Neural cell (in vitro differentiated cells): Measurements from ENCODE around the gene MYO18B. TPM values are rescaled to one million over a fixed set of nuclear protein-coding genes. Genes with fewer than 3 reads are reported as not detected.

ENCODE experiments used
- H2AFZ ChIP-seq: fragments of 200-600, 300-800 bp; sonication (generic), shearing (Covaris generic); 2 replicates; pipeline ENCODE4 v1.6.0; 2014; ENCODE audit warnings: low read depth, mild to moderate bottlenecking, antibody characterized with exemption, low read length, moderate library complexity
- H3F3A ChIP-seq: fragments of 200-600 bp; shearing (Covaris generic); 2 replicates; pipeline ENCODE4 v1.6.1; 2016; ENCODE audit warnings: mild to moderate bottlenecking, moderate library complexity, mixed read lengths, antibody characterized with exemption, low read length; ENCODE audit not compliant: insufficient read depth, poor library complexity, severe bottlenecking
- H3K27ac ChIP-seq: fragments of 200-600, 300-800 bp; sonication (generic), shearing (Covaris generic); 2 replicates; pipeline ENCODE4 v1.5.1; 2014; ENCODE audit warnings: mild to moderate bottlenecking, low read length, moderate library complexity
- H3K27me3 ChIP-seq: fragments of 300-800, 200-600 bp; sonication (generic), shearing (Covaris generic); 2 replicates; pipeline ENCODE4 v1.6.0; 2014; ENCODE audit warnings: mild to moderate bottlenecking, low read depth, low read length, moderate library complexity; ENCODE audit not compliant: insufficient read depth
- H3K36me3 ChIP-seq: fragments of 300-800, 200-600 bp; sonication (generic), shearing (Covaris generic); 2 replicates; pipeline ENCODE4 v1.5.1; 2014; ENCODE audit warnings: mild to moderate bottlenecking, antibody characterized with exemption, low read length, moderate library complexity; ENCODE audit not compliant: insufficient read depth
- H3K4me2 ChIP-seq: fragments of 300-800, 200-600 bp; sonication (generic), shearing (Covaris generic); 2 replicates; pipeline ENCODE4 v1.6.0; 2014; ENCODE audit warnings: mild to moderate bottlenecking, low read length
- H3K4me3 ChIP-seq: fragments of 300-800, 200-600 bp; sonication (generic), shearing (Covaris generic); 2 replicates; pipeline ENCODE4 v1.5.1; 2014; ENCODE audit warnings: mild to moderate bottlenecking, low read length, moderate library complexity
- H3K79me2 ChIP-seq: fragments of 200-600 bp; shearing (Covaris generic); replicated peaks from 2 replicates; pipeline ENCODE4 v1.6.0; 2014; ENCODE audit warnings: mild to moderate bottlenecking, low read length, moderate library complexity; ENCODE audit not compliant: insufficient read depth
- H3K9ac ChIP-seq: fragments of 300-800, 200-600 bp; sonication (generic), shearing (Covaris generic); 2 replicates; pipeline ENCODE4 v1.6.1; 2016; ENCODE audit warnings: mild to moderate bottlenecking, low read length, mixed read lengths
- H3K9me2 ChIP-seq: fragments of 200-600 bp; shearing (Covaris generic); 2 replicates; pipeline ENCODE4 v1.6.1; 2016; ENCODE audit warnings: mild to moderate bottlenecking, low read length, mixed read lengths; ENCODE audit not compliant: insufficient read depth
- H3K9me3 ChIP-seq: fragments of 200-600, 300-800 bp; sonication (generic), shearing (Covaris generic); 2 replicates; pipeline ENCODE4 v1.6.1; 2016; ENCODE audit warnings: mild to moderate bottlenecking, mixed run types, low read length, moderate library complexity, mixed read lengths
- H4K20me1 ChIP-seq: fragments of 200-600 bp; shearing (Covaris generic); 2 replicates; pipeline ENCODE4 v1.6.1; 2016; ENCODE audit warnings: mild to moderate bottlenecking, mixed run types; ENCODE audit not compliant: insufficient read depth
- EP300 ChIP-seq: fragments of 450-650 bp; conservative IDR thresholded peaks from 2 replicates; pipeline ENCODE4 v1.6.1; 2014; ENCODE audit warnings: antibody characterized with exemption, mild to moderate bottlenecking, moderate library complexity; ENCODE audit not compliant: poor library complexity, severe bottlenecking
- EZH2 ChIP-seq: fragments of 200-600, 300-800 bp; shearing (Covaris generic), sonication (generic); IDR thresholded peaks from 2 replicates; pipeline ENCODE4 v1.6.1; 2014; ENCODE audit warnings: antibody characterized with exemption, low read length, borderline replicate concordance, mild to moderate bottlenecking; ENCODE audit not compliant: insufficient read depth, poor library complexity, severe bottlenecking
- MXI1 ChIP-seq: fragments of 450-650 bp; conservative IDR thresholded peaks from 2 replicates; pipeline ENCODE4 v1.6.1; 2014; ENCODE audit warnings: antibody characterized with exemption, mild to moderate bottlenecking; ENCODE audit not compliant: poor library complexity, severe bottlenecking
- POLR2AphosphoS5 ChIP-seq: IDR thresholded peaks from 2 replicates; pipeline ENCODE4 v1.6.1; 2012
- RAD21 ChIP-seq: fragments of 450-650 bp; conservative IDR thresholded peaks from 2 replicates; pipeline ENCODE4 v1.6.1; 2014; ENCODE audit warnings: antibody characterized with exemption, mild to moderate bottlenecking, moderate library complexity
- SMC3 ChIP-seq: fragments of 450-650 bp; conservative IDR thresholded peaks from 2 replicates; pipeline ENCODE4 v1.6.1; 2014; ENCODE audit warnings: antibody characterized with exemption, mild to moderate bottlenecking, moderate library complexity; ENCODE audit not compliant: poor library complexity
- TAF1 ChIP-seq: IDR thresholded peaks from 2 replicates; pipeline ENCODE4 v1.6.1; 2012; ENCODE audit warnings: low read depth
- polyA plus RNA-seq: library from polyadenylated mRNA; depleted of rRNA; stranded (reverse); fragments of >200 nt; gene quantifications from 2 replicates; pipeline ENCODE4 v1.2.3, GENCODE V29; 2014
- TF ChIP-seq, protein P1 (sequence below): IDR thresholded peaks from 2 replicates; pipeline ENCODE4 v1.6.1; 2012; ENCODE audit warnings: borderline replicate concordance
- TF ChIP-seq, protein P2 (sequence below): fragments of 450-650 bp; IDR thresholded peaks from 2 replicates; pipeline ENCODE4 v1.5.1; 2014; ENCODE audit warnings: antibody characterized with exemption, mild to moderate bottlenecking, moderate library complexity; ENCODE audit not compliant: poor library complexity, severe bottlenecking

Gene MYO18B
- polyA plus RNA-seq, 1 donor from 2014 or later: 0.71 TPM

- no peak for TF ChIP-seq EZH2
- TF ChIP-seq, protein P1, sequence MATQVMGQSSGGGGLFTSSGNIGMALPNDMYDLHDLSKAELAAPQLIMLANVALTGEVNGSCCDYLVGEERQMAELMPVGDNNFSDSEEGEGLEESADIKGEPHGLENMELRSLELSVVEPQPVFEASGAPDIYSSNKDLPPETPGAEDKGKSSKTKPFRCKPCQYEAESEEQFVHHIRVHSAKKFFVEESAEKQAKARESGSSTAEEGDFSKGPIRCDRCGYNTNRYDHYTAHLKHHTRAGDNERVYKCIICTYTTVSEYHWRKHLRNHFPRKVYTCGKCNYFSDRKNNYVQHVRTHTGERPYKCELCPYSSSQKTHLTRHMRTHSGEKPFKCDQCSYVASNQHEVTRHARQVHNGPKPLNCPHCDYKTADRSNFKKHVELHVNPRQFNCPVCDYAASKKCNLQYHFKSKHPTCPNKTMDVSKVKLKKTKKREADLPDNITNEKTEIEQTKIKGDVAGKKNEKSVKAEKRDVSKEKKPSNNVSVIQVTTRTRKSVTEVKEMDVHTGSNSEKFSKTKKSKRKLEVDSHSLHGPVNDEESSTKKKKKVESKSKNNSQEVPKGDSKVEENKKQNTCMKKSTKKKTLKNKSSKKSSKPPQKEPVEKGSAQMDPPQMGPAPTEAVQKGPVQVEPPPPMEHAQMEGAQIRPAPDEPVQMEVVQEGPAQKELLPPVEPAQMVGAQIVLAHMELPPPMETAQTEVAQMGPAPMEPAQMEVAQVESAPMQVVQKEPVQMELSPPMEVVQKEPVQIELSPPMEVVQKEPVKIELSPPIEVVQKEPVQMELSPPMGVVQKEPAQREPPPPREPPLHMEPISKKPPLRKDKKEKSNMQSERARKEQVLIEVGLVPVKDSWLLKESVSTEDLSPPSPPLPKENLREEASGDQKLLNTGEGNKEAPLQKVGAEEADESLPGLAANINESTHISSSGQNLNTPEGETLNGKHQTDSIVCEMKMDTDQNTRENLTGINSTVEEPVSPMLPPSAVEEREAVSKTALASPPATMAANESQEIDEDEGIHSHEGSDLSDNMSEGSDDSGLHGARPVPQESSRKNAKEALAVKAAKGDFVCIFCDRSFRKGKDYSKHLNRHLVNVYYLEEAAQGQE: no peak
- H3K27ac ChIP-seq: no peak overlapping the region
- H3K9me2 ChIP-seq: no peaks in the 10 kb centered on the region
- H3K79me2 ChIP-seq: no peaks in the 10 kb centered on the region
- no peaks in the 10 kb centered on the region for H3K27me3 ChIP-seq
- no peaks in the 10 kb centered on the region for H3K9me3 ChIP-seq
- no peaks in the 10 kb centered on the region for H3F3A ChIP-seq
- no peaks in the 10 kb centered on the region for H4K20me1 ChIP-seq
- H2AFZ ChIP-seq: no peak overlapping the region
- no peak overlapping the region for H3K4me3 ChIP-seq
- H3K9ac ChIP-seq: no peak overlapping the region
- no peak overlapping the region for H3K4me2 ChIP-seq
- no peaks in the 10 kb centered on the region for H3K36me3 ChIP-seq
Measured at GRCh38 chr22:25692397-25693267, 49.4 kb upstream of the MYO18B start.

DNA sequence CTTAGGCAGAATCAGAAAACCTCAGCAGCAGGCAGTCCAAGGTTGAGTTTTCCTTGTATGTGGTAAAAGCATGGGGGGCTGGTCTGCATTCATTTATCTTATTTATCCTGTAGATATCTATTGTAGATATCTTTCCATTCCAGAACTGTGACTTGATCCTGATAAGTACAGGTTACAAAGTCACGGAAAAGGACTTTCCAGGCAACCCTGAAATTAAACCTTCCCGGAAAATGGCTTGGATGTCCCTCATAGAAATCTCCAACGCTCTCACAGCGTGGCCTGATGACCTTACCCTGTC is 48.8 kb upstream of the MYO18B start:
- H3K4me3 ChIP-seq: no peak overlapping the region
- H3K4me2 ChIP-seq: no peak overlapping the region
- no peaks in the 10 kb centered on the region for H3K79me2 ChIP-seq
- no peak overlapping the region for H3K9ac ChIP-seq
- H3K36me3 ChIP-seq: no peaks in the 10 kb centered on the region
- H3K27ac ChIP-seq: no peak overlapping the region
- TF ChIP-seq POLR2AphosphoS5: no peak
- no peaks in the 10 kb centered on the region for H4K20me1 ChIP-seq
- H2AFZ ChIP-seq: no peak overlapping the region
- no peaks in the 10 kb centered on the region for H3K9me3 ChIP-seq
- H3K27me3 ChIP-seq: no peaks in the 10 kb centered on the region
- H3F3A ChIP-seq: no peaks in the 10 kb centered on the region
- H3K9me2 ChIP-seq: no peaks in the 10 kb centered on the region

GRCh38 chr22:25694196-25694907 is 47.6 kb upstream of the MYO18B start:
- no peaks in the 10 kb centered on the region for H3F3A ChIP-seq
- no peaks in the 10 kb centered on the region for H4K20me1 ChIP-seq
- no peaks in the 10 kb centered on the region for H3K79me2 ChIP-seq
- TF ChIP-seq RAD21: no peak
- no peak for TF ChIP-seq TAF1
- TF ChIP-seq EP300: no peak
- TF ChIP-seq EZH2: no peak
- no peak for TF ChIP-seq MXI1
- TF ChIP-seq, protein P1: no peak
- no peak for TF ChIP-seq POLR2AphosphoS5
- TF ChIP-seq SMC3: no peak
- TF ChIP-seq, protein P2, sequence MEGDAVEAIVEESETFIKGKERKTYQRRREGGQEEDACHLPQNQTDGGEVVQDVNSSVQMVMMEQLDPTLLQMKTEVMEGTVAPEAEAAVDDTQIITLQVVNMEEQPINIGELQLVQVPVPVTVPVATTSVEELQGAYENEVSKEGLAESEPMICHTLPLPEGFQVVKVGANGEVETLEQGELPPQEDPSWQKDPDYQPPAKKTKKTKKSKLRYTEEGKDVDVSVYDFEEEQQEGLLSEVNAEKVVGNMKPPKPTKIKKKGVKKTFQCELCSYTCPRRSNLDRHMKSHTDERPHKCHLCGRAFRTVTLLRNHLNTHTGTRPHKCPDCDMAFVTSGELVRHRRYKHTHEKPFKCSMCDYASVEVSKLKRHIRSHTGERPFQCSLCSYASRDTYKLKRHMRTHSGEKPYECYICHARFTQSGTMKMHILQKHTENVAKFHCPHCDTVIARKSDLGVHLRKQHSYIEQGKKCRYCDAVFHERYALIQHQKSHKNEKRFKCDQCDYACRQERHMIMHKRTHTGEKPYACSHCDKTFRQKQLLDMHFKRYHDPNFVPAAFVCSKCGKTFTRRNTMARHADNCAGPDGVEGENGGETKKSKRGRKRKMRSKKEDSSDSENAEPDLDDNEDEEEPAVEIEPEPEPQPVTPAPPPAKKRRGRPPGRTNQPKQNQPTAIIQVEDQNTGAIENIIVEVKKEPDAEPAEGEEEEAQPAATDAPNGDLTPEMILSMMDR: no peak
- no peak overlapping the region for H3K4me2 ChIP-seq
- no peak overlapping the region for H2AFZ ChIP-seq
- H3K36me3 ChIP-seq: no peaks in the 10 kb centered on the region
- H3K27me3 ChIP-seq: no peaks in the 10 kb centered on the region
- no peaks in the 10 kb centered on the region for H3K9me2 ChIP-seq
- H3K27ac ChIP-seq: no peak overlapping the region
- no peak overlapping the region for H3K4me3 ChIP-seq
- no peaks in the 10 kb centered on the region for H3K9me3 ChIP-seq
- H3K9ac ChIP-seq: no peak overlapping the region
